Bronchial epithelial cell (primary cell): ENCODE results near the gene IQSEC3. TPM values are rescaled to one million over a fixed set of nuclear protein-coding genes. Genes with fewer than 3 reads are reported as not detected.

ENCODE experiments used
- DNase-seq: peaks from one replicate; pipeline ENCODE4 v3.0.0-alpha.2; 2010; ENCODE audit warnings: low read depth
- FAIRE-seq: peaks from 2 replicates; lab custom pipeline; 2011; peaks lifted over from hg19 to GRCh38; lab: Jason Lieb, UNC
- H3K27me3 ChIP-seq: 2 replicates; pipeline ENCODE4 v1.5.1; 2011; ENCODE audit warnings: low read length; ENCODE audit not compliant: control insufficient read depth, insufficient read depth
- H3K36me3 ChIP-seq: 2 replicates; pipeline ENCODE4 v1.5.1; 2011; ENCODE audit warnings: low read length; ENCODE audit not compliant: control insufficient read depth, insufficient read depth
- H3K4me3 ChIP-seq: 2 replicates; pipeline ENCODE4 v1.5.1; 2011; ENCODE audit warnings: mild to moderate bottlenecking, low read depth, low read length, control low read depth
- CTCF ChIP-seq: IDR thresholded peaks from 2 replicates; pipeline ENCODE4 v1.5.1; 2011; ENCODE audit warnings: mild to moderate bottlenecking, moderate library complexity, low read length, control low read depth, inconsistent platforms; ENCODE audit not compliant: insufficient read depth, severe bottlenecking
- total RNA-seq: library from RNA; depleted of rRNA; stranded (reverse); fragments of >200 nt; gene quantifications from 2 replicates; pipeline ENCODE4 v1.2.1, GENCODE V29; 2014

IQSEC3 gene
- total RNA-seq, 1 donor from 2014 or later = not detected

- DNase-seq (no peak), FAIRE-seq (no peak)
- no peak for TF ChIP-seq CTCF
- Histone ChIP-seq H3K36me3 (no peaks in the 10 kb centered on the region), H3K27me3 (peaks cover 4% of the 10 kb centered on the region), H3K4me3 (no peak overlapping the region)
These were observed 131.5 kb downstream of the IQSEC3 start for GRCh38 chr12:197911-198695.

GRCh38 chr12:198705-199104 lies 132.1 kb downstream of the IQSEC3 start:
- Histone ChIP-seq H3K36me3 (no peaks in the 10 kb centered on the region), H3K4me3 (no peak overlapping the region), H3K27me3 (peaks cover 1% of the 10 kb centered on the region)
- DNase-seq (no peak), FAIRE-seq (no peak)
- TF ChIP-seq CTCF = no peak

GRCh38 chr12:201361-201760 lies 134.8 kb downstream of the IQSEC3 start:
- Histone ChIP-seq H3K36me3 (no peaks in the 10 kb centered on the region), H3K27me3 (peaks cover 6% of the 10 kb centered on the region), H3K4me3 (no peak overlapping the region)
- TF ChIP-seq CTCF = no peak
- no peak for DNase-seq
- FAIRE-seq = no peak

- Histone ChIP-seq H3K27me3 (peaks cover 8% of the 10 kb centered on the region), H3K36me3 (no peaks in the 10 kb centered on the region), H3K4me3 (no peak overlapping the region)
- no peak for DNase-seq
- no peak for FAIRE-seq
- TF ChIP-seq CTCF = no peak
These were observed 135.6 kb downstream of the IQSEC3 start for GRCh38 chr12:202081-202731.

GRCh38 chr12:203074-203461 lies 136.5 kb downstream of the IQSEC3 start:
- H3K27me3 ChIP-seq = peaks cover 8% of the 10 kb centered on the region
- FAIRE-seq (no peak), DNase-seq (no peak)
- TF ChIP-seq CTCF = no peak
- H3K36me3 ChIP-seq = no peaks in the 10 kb centered on the region
- H3K4me3 ChIP-seq = no peak overlapping the region
